Measurements from ENCODE around the gene FKBP15. TPM values are rescaled to one million over a fixed set of nuclear protein-coding genes. Genes with fewer than 3 reads are reported as not detected.
A peak's percentile ranks its signal among the peaks of the same experiment; 100 is the strongest.
"Not testable (repeated sequence)": the region's sequence is repeated elsewhere in the genome, so short reads cannot be mapped to it uniquely, and the experiment has no call there.

The FKBP15 gene
- total RNA-seq, 4 donors from 2014 or later = 18.1 to 23.0 (median 20.6) TPM

- Histone ChIP-seq H3K27me3 (no peaks in the 10 kb centered on the region), H3K36me3 (peaks cover 0 to 10% (median 5%) of the 10 kb centered on the region in 4 donors), H3K4me3 (peak overlapping the region; percentile 79 to 95 (median 88)), H3K4me1 (peaks cover 35 to 62% (median 43%) of the 10 kb centered on the region in 4 donors), H3K9me3 (no peaks in the 10 kb centered on the region), H3K27ac (replicated peaks in 1 of 4) (peak overlapping the region in 2 of 4 donors; percentile 82 to 86)
- TF ChIP-seq CTCF (IDR thresholded peaks at IDR 0.05) (no peak), POLR2A (IDR thresholded peaks at IDR 0.05; ENCODE audit: low read depth) (no peak), POLR2AphosphoS5 (IDR thresholded peaks at IDR 0.05) (no peak), EP300 (IDR thresholded peaks at IDR 0.05) (no peak)
- DNase-seq (ENCODE audit: extremely low spot score) = no peak
- 90% methylated on average over 3 of the region's 3 CpGs for WGBS
- intact Hi-C loops (cut with DNase I) = loop anchor here (5.0 kb wide), 1 partner anchor 70 kb away; the partner anchor contains the start of genes FKBP15 and SLC31A1
Observed at GRCh38 chr9:113152699-113153098, 68.4 kb downstream of the FKBP15 start.

DNA sequence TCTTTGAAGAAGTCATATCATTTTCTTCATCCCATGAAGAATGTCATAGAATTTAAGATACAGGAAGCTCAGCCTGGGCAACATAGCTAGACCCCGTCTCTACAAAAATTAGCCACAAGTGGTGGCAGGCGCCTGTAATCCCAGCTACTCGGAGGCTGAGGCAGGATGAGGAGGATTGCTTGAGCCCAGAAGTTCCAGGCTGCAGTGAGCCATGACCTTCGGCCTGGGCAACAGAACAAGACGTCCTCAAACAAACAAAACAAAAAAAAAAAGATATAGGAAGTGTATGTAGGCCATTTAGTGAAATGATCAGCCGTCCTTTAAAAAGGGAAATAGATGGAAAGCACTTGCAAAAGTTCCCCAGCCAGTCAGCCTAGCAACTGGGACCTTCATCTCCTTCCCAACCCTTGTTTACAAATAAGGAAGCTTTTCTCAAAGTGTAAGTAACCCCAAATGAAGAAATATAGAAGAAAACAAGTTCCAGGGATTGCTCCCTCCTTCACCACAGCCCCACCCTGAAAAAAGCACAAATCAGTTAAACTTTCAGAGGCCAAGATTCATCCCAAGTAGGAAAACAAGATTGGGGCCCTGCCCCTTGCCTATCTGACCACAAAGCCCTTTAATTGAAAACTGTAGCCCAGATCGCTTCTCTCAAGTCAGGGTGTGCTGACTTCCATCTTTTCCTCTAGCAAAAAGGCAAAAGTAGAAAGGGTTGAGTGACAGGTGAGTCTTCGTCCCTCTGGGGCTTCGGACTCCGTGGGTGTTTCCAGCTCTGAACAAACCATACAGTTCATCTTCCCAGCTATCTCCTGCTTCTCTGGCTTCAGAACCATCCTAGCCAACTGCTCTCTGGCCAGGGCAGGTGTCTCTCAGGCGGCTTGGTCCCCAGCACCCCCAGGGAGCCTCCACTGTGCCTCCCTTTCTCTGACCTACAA, 69.1 kb downstream of the FKBP15 start:
- intact Hi-C loops (cut with DNase I) = loop anchor here (5.0 kb wide), 1 partner anchor 70 kb away; the partner anchor contains the start of genes FKBP15 and SLC31A1
- no peaks in the 10 kb centered on the region for H3K9me3 ChIP-seq
- no peaks in the 10 kb centered on the region for H3K27me3 ChIP-seq
- WGBS = 73% methylated on average over 11 of the region's 11 CpGs
- TF ChIP-seq POLR2A (IDR thresholded peaks at IDR 0.05; ENCODE audit: low read depth) (no peak), EP300 (IDR thresholded peaks at IDR 0.05) (no peak)
- peaks cover 35 to 58% (median 43%) of the 10 kb centered on the region in 4 donors for H3K4me1 ChIP-seq
- no peak for DNase-seq (ENCODE audit: extremely low spot score)
- H3K36me3 ChIP-seq = peaks cover 0 to 3% (median 0%) of the 10 kb centered on the region in 4 donors
- peak overlapping the region; percentile 82 to 86 (median 85) for H3K27ac ChIP-seq (replicated peaks in 1 of 4)
- H3K4me3 ChIP-seq = peak overlapping the region; percentile 79 to 95 (median 88)

DNA sequence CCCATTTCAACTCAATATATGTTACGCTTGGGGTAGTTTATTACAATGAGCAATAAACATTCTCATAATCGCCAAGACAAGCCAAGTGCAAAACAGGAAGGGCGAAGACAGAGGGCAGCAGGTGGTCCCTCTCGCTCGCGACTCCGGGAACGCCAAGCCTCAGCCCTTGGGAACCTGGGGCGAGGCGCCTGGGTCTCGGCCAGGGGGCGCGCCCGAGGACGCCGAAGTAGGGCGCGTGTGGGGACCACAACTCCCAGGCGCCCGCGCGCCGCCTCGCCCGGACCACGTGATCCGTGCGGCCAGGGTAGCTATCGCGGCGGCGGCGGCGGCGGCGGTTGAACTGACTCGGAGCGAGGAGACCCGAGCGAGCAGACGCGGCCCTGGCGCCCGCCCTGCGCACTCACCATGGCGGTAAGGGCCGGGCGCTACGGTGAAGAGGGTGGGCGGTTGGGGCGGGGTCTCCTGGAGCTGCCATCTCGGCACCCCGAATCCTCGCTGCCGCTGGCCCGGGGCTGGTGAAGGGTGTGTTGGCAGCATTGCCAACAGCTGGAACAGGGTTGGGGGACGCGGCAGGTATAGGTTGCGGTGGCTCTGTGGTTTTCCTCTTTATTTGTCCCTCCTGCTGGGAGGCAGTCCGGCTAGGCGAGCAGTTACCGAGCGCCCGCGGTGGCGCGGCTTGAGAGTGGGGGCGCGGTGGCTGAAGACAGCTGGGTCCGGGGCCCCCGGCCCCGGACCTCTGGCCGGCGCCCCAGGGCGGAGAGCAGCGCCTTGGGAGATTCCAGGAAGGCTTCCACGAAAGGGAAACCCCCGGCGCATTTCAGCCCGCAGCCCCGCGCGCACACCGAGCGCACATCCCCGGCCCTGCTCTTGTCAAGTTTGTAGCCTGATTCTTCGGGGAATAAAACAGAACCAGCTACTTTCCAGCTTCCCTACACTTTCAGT, 70.1 kb downstream of the FKBP15 start, which contains the start of gene SLC31A2:
SLC31A2 (plus strand) TSS at position 338 of the 942 bp plus-strand sequence; CDS start at position 406, 68 bp downstream.
- peak; percentile 95 for DNase-seq (ENCODE audit: extremely low spot score)
- H3K9me3 ChIP-seq = no peaks in the 10 kb centered on the region
- peak within 1 kb of the TSS; percentile 82 to 86 (median 85) for H3K27ac ChIP-seq (replicated peaks in 1 of 4)
- H3K27me3 ChIP-seq = no peaks in the 10 kb centered on the region
- peaks cover 35 to 52% (median 42%) of the 10 kb centered on the region in 4 donors for H3K4me1 ChIP-seq
- intact Hi-C loops (cut with DNase I) = loop anchor here (5.0 kb wide), 1 partner anchor 71 kb away; the partner anchor contains the start of genes FKBP15 and SLC31A1
- TF ChIP-seq EP300 (IDR thresholded peaks at IDR 0.05) = no peak
- peak; percentile 42 for TF ChIP-seq POLR2A (IDR thresholded peaks at IDR 0.05; ENCODE audit: low read depth)
- peak; percentile 78 to 85 for TF ChIP-seq POLR2AphosphoS5 (IDR thresholded peaks at IDR 0.05)
- TF ChIP-seq CTCF (IDR thresholded peaks at IDR 0.05) = peak; percentile 11 to 45 (median 25)
- 2% methylated on average over 12 of the region's 87 CpGs for WGBS
- peak within 1 kb of the TSS; percentile 79 to 95 (median 88) for H3K4me3 ChIP-seq
- no peaks in the 10 kb centered on the region for H3K36me3 ChIP-seq

DNA sequence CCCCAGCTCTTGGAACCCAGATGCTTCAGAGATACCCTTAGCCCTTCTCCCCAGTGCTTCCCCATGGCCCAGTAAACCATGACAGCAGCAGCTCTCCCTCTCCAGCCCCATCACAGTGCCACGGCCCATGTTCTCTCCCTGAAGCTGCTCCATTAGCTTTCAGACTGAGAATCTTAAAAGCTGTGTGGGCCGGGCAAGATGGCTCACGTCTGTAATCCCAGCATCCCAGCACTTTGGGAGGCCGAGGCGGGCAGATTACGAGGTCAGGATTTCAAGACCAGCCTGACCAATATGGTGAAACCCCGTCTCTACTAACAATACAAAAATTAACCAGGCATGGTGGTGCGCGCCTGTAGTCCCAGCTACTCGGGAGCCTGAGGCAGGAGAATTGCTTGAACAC, 71.5 kb downstream of the FKBP15 start:
- H3K9me3 ChIP-seq; H3K36me3 ChIP-seq; H3K27me3 ChIP-seq; DNase-seq (ENCODE audit: extremely low spot score); intact Hi-C loops (cut with DNase I); H3K4me3 ChIP-seq; H3K27ac ChIP-seq (replicated peaks in 1 of 4): not testable (repeated sequence)
- H3K4me1 ChIP-seq = peaks cover 32 to 40% (median 34%) of the 10 kb centered on the region in 4 donors
- WGBS = 97% methylated on average over 9 of the region's 10 CpGs

- H3K27me3 ChIP-seq = peaks cover 0 to 9% (median 0%) of the 10 kb centered on the region in 4 donors
- TF ChIP-seq CTCF (IDR thresholded peaks at IDR 0.05) (no peak), EP300 (IDR thresholded peaks at IDR 0.05) (no peak), POLR2AphosphoS5 (IDR thresholded peaks at IDR 0.05) (no peak), POLR2A (IDR thresholded peaks at IDR 0.05; ENCODE audit: low read depth) (no peak)
- no peaks in the 10 kb centered on the region for H3K9me3 ChIP-seq
- H3K4me1 ChIP-seq = peaks cover 26 to 34% (median 29%) of the 10 kb centered on the region in 4 donors
- no peak for DNase-seq (ENCODE audit: extremely low spot score)
- no peaks in the 10 kb centered on the region for H3K36me3 ChIP-seq
- H3K4me3 ChIP-seq = no peak overlapping the region
- intact Hi-C loops (cut with DNase I) = no loop called here
- WGBS = 86% methylated on average over 8 of the region's 8 CpGs
- H3K27ac ChIP-seq (replicated peaks in 1 of 4) = no peak overlapping the region
Observed at GRCh38 chr9:113148781-113149510, 72.1 kb downstream of the FKBP15 start.

Data from esophagus muscularis mucosa (tissue), 4 donors.